Hepatocyte (in vitro differentiated cells): ENCODE results near the gene SCART1.

ENCODE experiments used
- EZH2 ChIP-seq: fragments of 200-600 bp; sonication (generic); IDR thresholded peaks from 2 replicates; pipeline ENCODE4 v1.6.1; 2016; ENCODE audit warnings: antibody characterized with exemption, mild to moderate bottlenecking, borderline replicate concordance
- EZH2phosphoT487 ChIP-seq: fragments of 200-600 bp; sonication (generic); IDR thresholded peaks from one replicate; pipeline ENCODE4 v1.6.1; 2018; ENCODE audit warnings: antibody characterized with exemption, mild to moderate bottlenecking, low read depth, moderate library complexity; ENCODE audit not compliant: unreplicated experiment, severe bottlenecking
- TF ChIP-seq, protein P1 (sequence below): fragments of 200-600 bp; sonication (generic); IDR thresholded peaks from 2 replicates; pipeline ENCODE4 v1.5.1; 2016; ENCODE audit warnings: antibody characterized with exemption, mild to moderate bottlenecking; ENCODE audit not compliant: poor library complexity

DNA sequence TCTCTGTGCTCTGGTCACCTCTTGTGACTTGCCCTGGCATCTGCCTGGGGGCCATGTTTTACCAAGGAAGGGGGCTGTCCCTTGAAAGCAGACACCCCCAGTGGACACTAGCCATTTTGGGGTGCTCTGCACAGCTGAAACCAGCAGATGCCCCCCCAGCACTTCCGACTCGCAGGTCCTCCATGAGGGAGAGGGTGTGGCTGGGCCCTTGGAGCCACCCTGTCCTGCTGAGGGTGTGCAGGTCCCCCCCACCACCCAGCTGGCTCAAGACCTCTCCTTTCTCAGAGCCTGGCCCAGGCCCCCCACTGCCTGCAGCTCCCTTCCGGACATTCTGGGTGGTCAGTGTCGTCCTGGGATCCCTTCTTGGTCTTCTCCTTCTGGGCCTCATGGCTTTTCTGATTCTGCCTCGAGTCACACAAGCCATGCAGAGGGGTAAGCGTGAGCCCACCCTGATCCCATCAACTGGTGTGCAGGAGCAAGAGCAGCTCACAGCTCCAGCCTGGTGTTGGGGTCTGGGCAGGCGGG, 12.3 kb downstream of the SCART1 start:
- TF ChIP-seq, protein P1, sequence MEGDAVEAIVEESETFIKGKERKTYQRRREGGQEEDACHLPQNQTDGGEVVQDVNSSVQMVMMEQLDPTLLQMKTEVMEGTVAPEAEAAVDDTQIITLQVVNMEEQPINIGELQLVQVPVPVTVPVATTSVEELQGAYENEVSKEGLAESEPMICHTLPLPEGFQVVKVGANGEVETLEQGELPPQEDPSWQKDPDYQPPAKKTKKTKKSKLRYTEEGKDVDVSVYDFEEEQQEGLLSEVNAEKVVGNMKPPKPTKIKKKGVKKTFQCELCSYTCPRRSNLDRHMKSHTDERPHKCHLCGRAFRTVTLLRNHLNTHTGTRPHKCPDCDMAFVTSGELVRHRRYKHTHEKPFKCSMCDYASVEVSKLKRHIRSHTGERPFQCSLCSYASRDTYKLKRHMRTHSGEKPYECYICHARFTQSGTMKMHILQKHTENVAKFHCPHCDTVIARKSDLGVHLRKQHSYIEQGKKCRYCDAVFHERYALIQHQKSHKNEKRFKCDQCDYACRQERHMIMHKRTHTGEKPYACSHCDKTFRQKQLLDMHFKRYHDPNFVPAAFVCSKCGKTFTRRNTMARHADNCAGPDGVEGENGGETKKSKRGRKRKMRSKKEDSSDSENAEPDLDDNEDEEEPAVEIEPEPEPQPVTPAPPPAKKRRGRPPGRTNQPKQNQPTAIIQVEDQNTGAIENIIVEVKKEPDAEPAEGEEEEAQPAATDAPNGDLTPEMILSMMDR, result no peak
- TF ChIP-seq EZH2phosphoT487 (no peak), EZH2 (no peak)
